ENCODE data around the gene KIF16B.
"Not testable (repeated sequence)": the region's sequence is repeated elsewhere in the genome, so short reads cannot be mapped to it uniquely, and the experiment has no call there.

DNA sequence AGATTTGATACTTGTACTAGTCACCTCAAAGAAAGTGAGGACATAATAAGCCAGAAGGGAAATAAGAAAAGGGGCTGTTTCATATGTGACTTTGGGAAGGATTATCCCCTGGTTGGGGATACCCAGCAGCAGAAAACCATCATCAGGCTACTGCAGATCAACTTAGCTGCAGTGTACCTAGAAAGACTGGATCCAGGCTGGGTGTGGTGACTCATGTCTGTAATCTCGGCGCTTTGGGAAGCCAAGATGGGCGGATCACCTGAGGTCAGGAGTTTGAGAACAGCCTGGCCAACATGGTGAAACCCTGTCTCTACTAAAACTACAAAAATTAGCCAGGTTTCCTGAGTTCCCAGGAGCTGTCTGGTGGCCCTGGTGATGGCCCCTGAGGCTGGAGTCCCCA, 23.2 kb upstream of the KIF16B start:
- TF ChIP-seq, protein P1, sequence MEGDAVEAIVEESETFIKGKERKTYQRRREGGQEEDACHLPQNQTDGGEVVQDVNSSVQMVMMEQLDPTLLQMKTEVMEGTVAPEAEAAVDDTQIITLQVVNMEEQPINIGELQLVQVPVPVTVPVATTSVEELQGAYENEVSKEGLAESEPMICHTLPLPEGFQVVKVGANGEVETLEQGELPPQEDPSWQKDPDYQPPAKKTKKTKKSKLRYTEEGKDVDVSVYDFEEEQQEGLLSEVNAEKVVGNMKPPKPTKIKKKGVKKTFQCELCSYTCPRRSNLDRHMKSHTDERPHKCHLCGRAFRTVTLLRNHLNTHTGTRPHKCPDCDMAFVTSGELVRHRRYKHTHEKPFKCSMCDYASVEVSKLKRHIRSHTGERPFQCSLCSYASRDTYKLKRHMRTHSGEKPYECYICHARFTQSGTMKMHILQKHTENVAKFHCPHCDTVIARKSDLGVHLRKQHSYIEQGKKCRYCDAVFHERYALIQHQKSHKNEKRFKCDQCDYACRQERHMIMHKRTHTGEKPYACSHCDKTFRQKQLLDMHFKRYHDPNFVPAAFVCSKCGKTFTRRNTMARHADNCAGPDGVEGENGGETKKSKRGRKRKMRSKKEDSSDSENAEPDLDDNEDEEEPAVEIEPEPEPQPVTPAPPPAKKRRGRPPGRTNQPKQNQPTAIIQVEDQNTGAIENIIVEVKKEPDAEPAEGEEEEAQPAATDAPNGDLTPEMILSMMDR (IDR thresholded peaks at IDR 0.05; ENCODE audit: extremely low read depth in 1 of 2, insufficient read depth in 1 of 2, low read depth in 1 of 2, low read length in 2 of 2) = not testable (repeated sequence)
- TF ChIP-seq EZH2 (IDR thresholded peaks at IDR 0.05; ENCODE audit: borderline replicate concordance, low read depth, low read length, severe bottlenecking); POLR2AphosphoS5 (IDR thresholded peaks at IDR 0.05; ENCODE audit: insufficient read depth, low read depth, low read length); POLR2A (IDR thresholded peaks at IDR 0.05; ENCODE audit: low read depth, low read length): not testable (repeated sequence)
- TF ChIP-seq, protein P2, sequence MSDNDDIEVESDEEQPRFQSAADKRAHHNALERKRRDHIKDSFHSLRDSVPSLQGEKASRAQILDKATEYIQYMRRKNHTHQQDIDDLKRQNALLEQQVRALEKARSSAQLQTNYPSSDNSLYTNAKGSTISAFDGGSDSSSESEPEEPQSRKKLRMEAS (IDR thresholded peaks at IDR 0.05; ENCODE audit: insufficient read depth, insufficient read length) = not testable (repeated sequence)
